Psoas muscle (tissue), 8 donors: Measurements from ENCODE around the gene AKIP1. TPM values are rescaled to one million over a fixed set of nuclear protein-coding genes. Genes with fewer than 3 reads are reported as not detected.
A peak's percentile ranks its signal among the peaks of the same experiment; 100 is the strongest.
"Not testable (repeated sequence)": the region's sequence is repeated elsewhere in the genome, so short reads cannot be mapped to it uniquely, and the experiment has no call there.

Experiments
- ATAC-seq, 4 donors: fragments of 200-7000 bp; cut with Tn5 transposase; one replicate each; pipeline ENCODE4 v1.9.1; 2020; ENCODE audit warnings: moderate library complexity in 3 of 4, mild to moderate bottlenecking in 2 of 4
- DNase-seq, 2 donors: peaks; one replicate each; pipeline ENCODE4 v3.0.0-alpha.2; 2020
- H3K27ac ChIP-seq: fragments of 200-600 bp; one replicate; pipeline ENCODE4 v1.8.0; 2022
- H3K27me3 ChIP-seq, 3 donors: fragments of 200-600 bp in 1 of 3; one replicate each; pipeline versions ENCODE4 v1.6.1 to v1.8.0; 2013 to 2022; ENCODE audit warnings: low read length in 2 of 3, mild to moderate bottlenecking in 2 of 3, moderate library complexity in 1 of 3; ENCODE audit not compliant: insufficient read depth in 3 of 3
- H3K36me3 ChIP-seq, 2 donors: fragments of 200-600 bp in 1 of 2; one replicate each; pipeline versions ENCODE4 v1.6.1 to v1.8.0; 2013 to 2022; ENCODE audit warnings: low read depth in 1 of 2, mild to moderate bottlenecking in 1 of 2, moderate library complexity in 1 of 2; ENCODE audit not compliant: insufficient read depth in 1 of 2
- H3K4me1 ChIP-seq: fragments of 200-600 bp; one replicate; pipeline ENCODE4 v1.8.0; 2022
- H3K4me3 ChIP-seq: fragments of 200-600 bp; one replicate; pipeline ENCODE4 v1.8.0; 2022; ENCODE audit warnings: mild to moderate bottlenecking
- H3K9me3 ChIP-seq: fragments of 200-600 bp; one replicate; pipeline ENCODE4 v1.8.0; 2022
- WGBS, 3 donors: extraction: QIAGEN DNeasy Blood & Tissue Kit; methylation state at CpG; one replicate each; pipeline versions ENCODE4 v1.1.6 to v1.1.7; 2013; 5-methylcytosine and 5-hydroxymethylcytosine counted together
- intact Hi-C, 2 donors: fragments of 100-400 bp; cut with DNase I; formaldehyde crosslinking; loops; one replicate each; pipeline versions ENCODE4 v1.11.0 to v1.14.2; 2022
- polyA plus RNA-seq, 3 donors: library from polyadenylated mRNA; stranded (reverse); fragments of 200-250 nt; gene quantifications; one replicate each; pipeline ENCODE4 v1.2.3, GENCODE V29; 2013
- total RNA-seq, 4 donors: library from RNA; stranded (reverse); fragmentation: NEBNext Ultra II Directional in 2 of 4; extraction: Animal tissue kit (Norgen Biotek cat#: 25700) in 2 of 4; gene quantifications; one replicate each; pipeline versions ENCODE4 v1.2.1 to v1.2.4, GENCODE V29; 2021 to 2023
- TF ChIP-seq, protein P1 (sequence below): fragments of 200-600 bp; IDR thresholded peaks from one replicate; pipeline ENCODE4 v1.8.0; 2022; ENCODE audit warnings: antibody characterized with exemption
- donor health status: healthy with polysubstance abuse.
- donor health status: DM: no; HTN: no; CAD: no; lungs with moderate emphysema.
- donor health status: Bipolar disorder and iron deficiency.
- donor health status: healthy.
- donor health status: DM: yes; HTN: yes; CAD: no.
- donor health status: DM: no; HTN: no; CAD: no.
- donor health status: DM: no; HTN: no; CAD: no.
- donor health status: DM: yes; HTN: yes; CAD: no.

AKIP1 gene
- total and polyA plus RNA-seq, 7 donors, result 11.3 to 30.2 (median 18.8) TPM

DNA sequence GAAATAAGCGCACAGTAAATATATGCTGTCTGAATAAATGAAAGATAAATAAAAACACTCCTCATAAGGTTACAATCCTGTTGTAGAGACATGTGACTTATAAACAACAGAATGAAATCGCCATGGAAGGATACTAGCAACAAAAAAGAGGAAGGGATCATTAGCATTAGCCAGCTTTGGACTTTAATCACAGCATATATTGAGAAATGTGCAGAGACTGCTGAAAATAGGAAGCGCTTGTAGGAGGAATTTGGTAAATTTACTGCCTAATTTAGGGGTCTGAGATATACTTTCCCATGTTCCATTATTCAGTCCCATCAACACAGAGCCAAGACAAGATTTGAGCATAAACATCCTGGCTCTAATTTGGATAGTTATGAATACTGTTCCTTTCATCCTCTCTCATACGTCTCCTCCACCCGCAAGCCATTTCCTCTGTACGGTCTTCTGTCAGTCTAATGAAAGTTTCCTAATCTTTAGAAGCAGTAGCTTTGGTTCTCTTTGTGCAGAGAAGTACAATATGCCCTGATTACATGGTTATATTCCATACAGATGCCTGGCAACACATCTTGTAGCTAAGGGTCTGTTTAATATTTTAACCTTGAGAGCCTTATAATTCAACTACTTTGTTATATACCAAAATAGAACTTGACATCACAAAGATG lies 37.1 kb upstream of the AKIP1 start:
- no peak overlapping the region for H3K4me3 ChIP-seq
- H3K9me3 ChIP-seq, result no peaks in the 10 kb centered on the region
- H3K36me3 ChIP-seq, result no peaks in the 10 kb centered on the region
- no peak for ATAC-seq
- intact Hi-C loops, result loop anchor here in 1 of 2 donors (5.0 kb wide), 1 partner anchor 33 kb away; no protein-coding TSS in a partner anchor
- no peak for DNase-seq
- no peak overlapping the region for H3K27ac ChIP-seq
- WGBS, 3 donors, result 67 to 73% (median 72%) methylated on average over 6 of the region's 6 CpGs
- TF ChIP-seq, protein P1, sequence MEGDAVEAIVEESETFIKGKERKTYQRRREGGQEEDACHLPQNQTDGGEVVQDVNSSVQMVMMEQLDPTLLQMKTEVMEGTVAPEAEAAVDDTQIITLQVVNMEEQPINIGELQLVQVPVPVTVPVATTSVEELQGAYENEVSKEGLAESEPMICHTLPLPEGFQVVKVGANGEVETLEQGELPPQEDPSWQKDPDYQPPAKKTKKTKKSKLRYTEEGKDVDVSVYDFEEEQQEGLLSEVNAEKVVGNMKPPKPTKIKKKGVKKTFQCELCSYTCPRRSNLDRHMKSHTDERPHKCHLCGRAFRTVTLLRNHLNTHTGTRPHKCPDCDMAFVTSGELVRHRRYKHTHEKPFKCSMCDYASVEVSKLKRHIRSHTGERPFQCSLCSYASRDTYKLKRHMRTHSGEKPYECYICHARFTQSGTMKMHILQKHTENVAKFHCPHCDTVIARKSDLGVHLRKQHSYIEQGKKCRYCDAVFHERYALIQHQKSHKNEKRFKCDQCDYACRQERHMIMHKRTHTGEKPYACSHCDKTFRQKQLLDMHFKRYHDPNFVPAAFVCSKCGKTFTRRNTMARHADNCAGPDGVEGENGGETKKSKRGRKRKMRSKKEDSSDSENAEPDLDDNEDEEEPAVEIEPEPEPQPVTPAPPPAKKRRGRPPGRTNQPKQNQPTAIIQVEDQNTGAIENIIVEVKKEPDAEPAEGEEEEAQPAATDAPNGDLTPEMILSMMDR, result no peak
- peaks cover 8% of the 10 kb centered on the region for H3K4me1 ChIP-seq
- H3K27me3 ChIP-seq, result no peaks in the 10 kb centered on the region

DNA sequence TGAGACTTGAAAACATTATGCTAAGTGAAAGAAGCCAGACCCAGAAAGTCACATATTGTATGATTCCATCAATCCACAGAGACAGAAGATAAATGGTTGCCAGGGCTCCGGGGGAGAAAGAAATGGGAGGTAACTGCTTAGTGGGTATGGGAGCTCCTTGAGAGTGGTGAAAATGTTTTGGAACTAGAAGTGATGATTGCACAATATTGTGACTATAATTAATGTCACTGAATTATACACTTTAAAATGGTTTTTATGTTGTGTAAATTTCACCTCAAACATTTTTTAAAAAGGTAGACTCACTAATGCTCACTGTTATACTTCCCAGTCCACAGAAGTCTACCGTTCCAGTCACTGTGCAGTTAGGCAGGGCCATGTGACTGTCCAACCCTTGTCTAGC lies 32.2 kb upstream of the AKIP1 start:
- ATAC-seq (no peak), DNase-seq (no peak)
- no peaks in the 10 kb centered on the region for H3K36me3 ChIP-seq
- 83 to 88% (median 84%) methylated on average over 2 of the region's 2 CpGs for WGBS, 3 donors
- peaks cover 7% of the 10 kb centered on the region for H3K4me1 ChIP-seq
- H3K4me3 ChIP-seq, result no peak overlapping the region
- intact Hi-C loops, result no loop called here
- no peak overlapping the region for H3K27ac ChIP-seq
- TF ChIP-seq, protein P1, result no peak
- H3K9me3 ChIP-seq, result no peaks in the 10 kb centered on the region
- no peaks in the 10 kb centered on the region for H3K27me3 ChIP-seq

DNA sequence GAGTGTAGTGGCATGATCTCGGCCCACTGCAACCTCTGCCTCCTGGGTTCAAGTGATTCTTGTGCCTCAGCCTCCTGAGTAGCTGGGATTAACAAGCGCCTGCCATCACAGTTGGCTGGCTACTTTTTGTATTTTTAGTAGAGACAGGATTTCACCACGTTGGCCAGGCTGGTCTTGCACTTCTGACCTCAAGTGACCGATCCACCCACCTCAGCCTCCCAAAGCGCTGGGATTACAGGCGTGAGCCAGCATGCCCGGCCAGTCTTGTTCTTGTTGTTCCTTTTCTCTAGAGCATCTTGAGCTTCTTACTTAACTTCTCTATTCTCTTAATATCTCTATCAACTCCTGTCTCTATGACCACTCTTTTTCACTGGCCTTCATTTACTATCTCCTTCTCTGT lies 29.4 kb upstream of the AKIP1 start:
- peaks cover 16% of the 10 kb centered on the region for H3K4me1 ChIP-seq
- H3K36me3 ChIP-seq, intact Hi-C loops, H3K4me3 ChIP-seq, H3K9me3 ChIP-seq, H3K27me3 ChIP-seq: not testable (repeated sequence)
- H3K27ac ChIP-seq, result peak overlapping the region; percentile 44
- peak in 3 of 4 donors; percentile 69 to 81 (median 76) for ATAC-seq
- DNase-seq, result peak in 1 of 2 donors; percentile 64
- WGBS, 3 donors, result 29 to 57% (median 43%) methylated on average over 7 of the region's 7 CpGs

DNA sequence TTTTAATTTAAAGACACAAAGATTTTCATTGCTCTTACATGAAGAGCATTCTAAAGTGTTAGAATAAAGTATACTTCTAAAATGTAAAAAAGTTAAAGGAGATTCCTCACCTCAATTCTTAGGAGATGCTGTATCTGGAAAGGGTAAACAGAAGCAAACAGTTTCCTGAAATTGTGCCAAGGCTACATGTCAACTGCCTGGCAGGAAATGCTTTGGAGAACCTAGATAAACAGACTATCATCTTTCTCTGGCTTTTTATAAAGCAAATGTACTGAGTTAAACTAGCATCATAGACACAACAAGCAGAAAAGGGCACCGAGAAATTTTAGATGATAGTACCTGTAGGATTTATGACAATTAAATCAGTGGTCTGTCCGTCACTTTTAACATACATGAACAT lies 24.7 kb upstream of the AKIP1 start:
- Histone ChIP-seq H3K4me3 (peak overlapping the region; percentile 4), H3K4me1 (peaks cover 16% of the 10 kb centered on the region), H3K27ac (peak overlapping the region; percentile 23), H3K9me3 (no peaks in the 10 kb centered on the region), H3K27me3 (no peaks in the 10 kb centered on the region), H3K36me3 (no peaks in the 10 kb centered on the region)
- intact Hi-C loops, result no loop called here
- TF ChIP-seq, protein P1, result no peak
- no peak for ATAC-seq
- 20 to 33% (median 21%) methylated on average over 2 of the region's 2 CpGs for WGBS, 3 donors
- DNase-seq, result no peak

DNA sequence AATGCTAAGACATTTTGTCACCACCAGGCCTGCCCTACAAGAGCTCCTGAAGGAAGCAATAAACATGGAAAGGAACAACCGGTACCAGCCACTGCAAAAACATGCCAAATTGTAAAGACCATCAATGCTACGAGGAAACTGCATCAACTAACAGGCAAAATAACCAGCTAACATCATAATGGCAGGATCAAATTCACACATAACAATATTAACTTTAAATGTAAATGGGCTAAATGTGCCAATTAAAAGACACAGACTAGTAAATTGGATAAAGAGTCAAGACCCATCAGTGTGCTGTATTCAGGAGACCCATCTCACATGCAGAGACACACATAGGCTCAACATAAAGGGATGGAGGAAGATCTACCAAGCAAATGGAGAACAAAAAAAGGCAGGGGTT lies 19.8 kb upstream of the AKIP1 start:
- WGBS, 3 donors, result 86 to 95% (median 92%) methylated on average over 2 of the region's 2 CpGs
- ATAC-seq, result not testable (repeated sequence)

More for the DNA sequence above, 19.8 kb upstream of the AKIP1 start:
- intact Hi-C loops, H3K9me3 ChIP-seq, H3K27me3 ChIP-seq, H3K4me1 ChIP-seq, H3K4me3 ChIP-seq, H3K36me3 ChIP-seq, H3K27ac ChIP-seq, DNase-seq: not testable (repeated sequence)
